T47D (cell line): ENCODE results near the gene EFNA5.

Experiments used
- DNase-seq, 2 experiments: peaks; one replicate each; pipeline versions ENCODE4 v3.0.0 to v3.0.0-alpha.2; 2011 to 2012; ENCODE audit warnings: low read depth in 1 of 2, low spot score in 1 of 2
- JUND ChIP-seq: IDR thresholded peaks from 2 replicates; pipeline ENCODE4 v1.6.1; 2012; ENCODE audit warnings: low read depth
- in situ Hi-C: cut with HindIII; loops from 2 replicates; pipeline ENCODE4 v1.10.0; 2016; ENCODE audit warnings: low sequenced_read_pairs, low pct_unique_long_range_greater_than_20kb

The EFNA5 gene

GRCh38 chr5:107670932-107671741 lies at the start of gene EFNA5:
TSS of gene EFNA5 (minus strand) at chr5:107670937.
- in situ Hi-C loops: no loop called here
- DNase-seq: peak; percentile 8 to 57

GRCh38 chr5:107719034-107719606 lies 48.4 kb upstream of the EFNA5 start:
- in situ Hi-C loops: no loop called here
- DNase-seq: no peak
- no peak for TF ChIP-seq JUND

More at GRCh38 chr5:107670932-107671741, at the start of gene EFNA5:
- no peak for TF ChIP-seq JUND

GRCh38 chr5:107717816-107718215 lies 47.1 kb upstream of the EFNA5 start:
- DNase-seq: no peak
- no peak for TF ChIP-seq JUND
- in situ Hi-C loops: no loop called here

GRCh38 chr5:107713228-107713627 lies 42.5 kb upstream of the EFNA5 start:
- DNase-seq: no peak
- no peak for TF ChIP-seq JUND
- in situ Hi-C loops: no loop called here

- no peak for TF ChIP-seq JUND
- in situ Hi-C loops: no loop called here
These were observed 41.7 kb upstream of the EFNA5 start for GRCh38 chr5:107712359-107712870.

GRCh38 chr5:107705402-107706014 lies 34.8 kb upstream of the EFNA5 start:
- in situ Hi-C loops: no loop called here
- no peak for TF ChIP-seq JUND
- DNase-seq: no peak

More at GRCh38 chr5:107712359-107712870, 41.7 kb upstream of the EFNA5 start:
- no peak for DNase-seq

GRCh38 chr5:107704681-107705401 lies 34.1 kb upstream of the EFNA5 start:
- TF ChIP-seq JUND: no peak
- in situ Hi-C loops: no loop called here
- DNase-seq: no peak

- DNase-seq: no peak
- in situ Hi-C loops: no loop called here
- TF ChIP-seq JUND: no peak
These were observed 29.7 kb upstream of the EFNA5 start for GRCh38 chr5:107700481-107700880.

- DNase-seq: no peak
- in situ Hi-C loops: no loop called here
- no peak for TF ChIP-seq JUND
These were observed 28.7 kb upstream of the EFNA5 start for GRCh38 chr5:107699425-107699824.

GRCh38 chr5:107698286-107698685 lies 27.5 kb upstream of the EFNA5 start:
- in situ Hi-C loops: no loop called here
- no peak for TF ChIP-seq JUND
- DNase-seq: no peak

GRCh38 chr5:107696498-107696897 lies 25.8 kb upstream of the EFNA5 start:
- in situ Hi-C loops: no loop called here
- DNase-seq: no peak
- no peak for TF ChIP-seq JUND

GRCh38 chr5:107696080-107696479 lies 25.3 kb upstream of the EFNA5 start:
- TF ChIP-seq JUND: no peak
- in situ Hi-C loops: no loop called here
- no peak for DNase-seq

GRCh38 chr5:107687937-107688336 lies 17.2 kb upstream of the EFNA5 start:
- in situ Hi-C loops: no loop called here
- DNase-seq: no peak
- no peak for TF ChIP-seq JUND
